GM19324 (cell line): Measurements from ENCODE around the gene TGM5.

Source experiments
- ATAC-seq: cut with Tn5 transposase; IDR thresholded peaks from one replicate; pipeline ENCODE4 v1.9.1; 2021; ENCODE audit warnings: mild to moderate bottlenecking, moderate library complexity; ENCODE audit not compliant: unreplicated experiment, low FRiP score

Gene TGM5

DNA sequence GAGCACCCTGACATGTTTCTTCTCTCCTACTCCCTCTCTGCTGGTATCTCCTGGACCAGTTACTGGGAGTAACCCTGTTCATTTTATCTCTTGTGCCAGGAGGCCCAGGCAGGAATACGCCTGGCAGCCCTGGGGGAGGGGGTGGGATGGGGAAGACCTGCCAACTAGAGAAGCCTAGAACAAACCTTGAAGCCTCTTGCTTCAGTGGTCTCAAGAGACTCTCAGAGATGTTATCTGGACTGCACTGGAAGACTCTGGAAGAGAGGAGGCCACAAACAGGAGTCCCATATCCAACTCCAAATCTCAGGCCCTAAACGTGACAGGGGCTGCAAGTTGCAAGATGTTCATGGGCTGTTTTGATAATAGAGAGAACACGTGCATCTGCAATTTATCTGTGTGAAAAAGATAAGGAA lies 45.7 kb downstream of the TGM5 start, which contains the start of gene EPB42:
Gene EPB42, minus strand, starts transcription at position 28 of the 413 bp plus-strand sequence. CDS start 193 bp downstream, outside the sequence.
- no peak for ATAC-seq

DNA sequence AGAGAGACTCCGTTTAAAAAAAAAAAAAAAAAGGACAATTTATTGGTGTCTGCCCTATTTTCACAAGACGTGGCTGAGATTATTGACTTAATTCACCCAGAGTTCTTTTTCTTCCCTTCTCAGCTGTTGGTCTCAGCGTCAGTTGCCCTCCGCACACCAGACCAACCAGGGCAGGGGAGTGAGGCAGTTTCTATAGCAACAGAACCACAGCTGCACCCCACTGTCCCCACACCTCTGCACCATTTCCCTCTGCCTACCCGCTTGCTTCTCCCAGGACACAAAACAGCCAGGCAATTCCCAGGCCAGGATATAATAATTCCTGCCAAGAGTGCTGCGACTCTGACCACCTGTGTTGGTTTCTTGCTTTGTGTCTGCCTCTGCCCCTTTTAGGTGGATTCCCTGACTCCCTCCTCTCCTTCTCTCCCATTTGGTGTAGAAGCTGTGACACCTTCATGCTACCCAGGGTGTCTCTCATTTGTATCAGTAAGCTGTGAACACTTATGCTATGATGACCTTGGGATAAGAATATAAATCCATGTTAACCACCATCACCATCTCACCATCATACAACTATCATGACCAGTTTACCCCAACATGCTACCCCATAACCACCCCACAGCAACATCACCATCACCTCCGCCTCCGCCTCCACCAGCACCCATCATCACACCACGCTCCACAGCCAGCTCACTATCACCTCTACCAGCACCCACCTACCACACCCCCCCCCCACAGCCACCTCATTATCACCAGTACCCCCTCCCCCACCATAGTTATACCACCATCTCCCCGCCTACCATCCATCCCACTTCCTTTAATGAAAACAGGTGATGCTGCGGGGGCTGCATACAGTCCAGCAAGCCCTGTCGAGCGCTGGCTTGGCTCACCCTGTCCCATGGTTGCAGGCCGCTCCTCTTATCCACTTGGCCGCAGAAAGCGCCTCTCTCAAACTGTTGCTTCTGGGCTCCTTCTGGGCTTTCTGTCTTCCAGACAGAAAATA lies 46.5 kb downstream of the TGM5 start:
- no peak for ATAC-seq

DNA sequence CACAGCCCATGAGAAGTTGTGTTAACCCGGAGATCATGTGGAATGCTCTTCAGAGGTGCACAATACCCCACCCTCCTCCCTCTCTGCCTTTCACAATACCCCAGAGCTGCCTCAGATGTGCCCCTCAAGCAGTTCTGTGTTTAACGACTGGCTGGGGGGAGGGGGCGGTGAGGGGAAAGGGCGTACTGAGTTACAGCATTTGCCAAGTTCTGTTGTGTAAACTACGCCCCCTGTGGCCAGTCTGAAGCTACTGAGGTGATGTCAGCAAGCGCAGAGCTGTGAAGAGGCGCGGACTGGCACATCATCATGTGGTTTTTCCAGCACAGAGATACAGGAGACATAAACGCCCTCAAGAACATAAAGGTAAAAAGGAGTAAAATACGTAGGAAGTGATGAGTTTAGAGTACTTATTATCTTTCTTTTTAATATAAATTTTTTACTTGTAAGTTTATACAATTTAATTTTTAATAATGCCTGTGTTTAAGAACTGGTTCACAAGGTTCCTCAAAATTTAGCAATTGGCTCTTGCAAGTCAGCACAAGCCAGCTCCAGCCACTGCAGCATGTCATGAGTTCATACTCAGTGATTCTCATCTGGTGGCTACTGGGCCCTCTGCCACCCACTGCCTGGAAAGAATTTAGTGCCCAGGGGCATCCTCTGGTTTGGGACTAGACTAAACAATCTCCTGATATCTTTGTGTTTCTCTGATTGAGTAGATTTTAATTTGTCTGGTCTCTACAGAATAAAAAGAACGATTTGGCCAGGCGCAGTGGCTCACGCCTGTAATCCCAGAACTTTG lies 47.6 kb downstream of the TGM5 start:
- no peak for ATAC-seq

DNA sequence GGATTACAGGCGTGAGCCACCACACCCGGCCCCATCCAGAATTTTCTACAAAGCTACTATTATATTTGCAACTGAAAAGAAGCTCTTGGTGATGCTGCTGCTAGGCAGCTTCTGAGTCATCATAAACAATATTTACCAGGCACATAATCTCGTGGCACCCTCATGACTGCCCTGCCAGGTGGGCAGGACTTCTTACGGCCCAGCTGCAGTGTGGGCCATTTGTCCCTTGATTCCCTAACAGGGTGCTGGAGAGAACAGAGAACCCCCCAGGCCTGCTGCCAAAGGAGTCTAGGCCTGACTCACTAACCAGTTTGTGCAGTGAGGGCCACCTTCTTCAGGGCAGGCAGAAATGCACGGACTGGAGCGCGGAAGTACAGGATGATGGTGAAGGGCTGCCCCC lies 50.8 kb downstream of the TGM5 start:
- no peak for ATAC-seq

DNA sequence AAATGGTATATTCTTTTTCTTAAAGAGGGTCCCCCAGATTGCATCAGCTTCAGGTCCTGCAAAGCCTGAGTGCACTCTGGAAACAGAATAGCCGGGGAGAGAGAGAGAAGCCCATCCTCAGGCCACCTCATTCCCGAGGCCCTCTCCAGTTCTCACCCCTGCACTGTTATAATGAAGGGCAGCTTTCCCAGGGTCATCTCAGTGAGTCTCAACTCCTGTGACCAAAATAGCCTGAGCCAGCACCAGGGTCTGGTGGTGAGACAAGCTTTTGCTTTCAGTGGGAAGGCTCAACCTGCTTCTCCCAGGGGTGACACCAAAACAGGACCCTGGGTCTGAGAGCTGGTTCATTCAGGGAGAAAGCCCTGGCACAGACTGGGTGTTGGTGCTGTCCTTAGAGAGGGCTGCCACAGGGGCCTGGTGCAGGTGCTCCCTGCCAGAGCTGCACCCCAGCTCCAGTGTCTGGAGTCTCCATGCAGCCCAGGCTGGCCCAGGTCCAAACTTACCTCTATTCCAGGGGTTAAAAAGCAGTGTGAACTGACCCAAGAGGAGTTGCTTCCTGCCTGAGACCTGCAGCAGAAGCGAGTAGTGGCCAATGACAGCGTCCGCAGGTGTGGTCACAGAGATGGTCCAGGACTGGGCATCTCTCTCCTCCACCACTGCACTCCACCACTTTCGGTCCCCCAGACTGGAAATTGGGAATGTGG lies 52.0 kb downstream of the TGM5 start:
- no peak for ATAC-seq

DNA sequence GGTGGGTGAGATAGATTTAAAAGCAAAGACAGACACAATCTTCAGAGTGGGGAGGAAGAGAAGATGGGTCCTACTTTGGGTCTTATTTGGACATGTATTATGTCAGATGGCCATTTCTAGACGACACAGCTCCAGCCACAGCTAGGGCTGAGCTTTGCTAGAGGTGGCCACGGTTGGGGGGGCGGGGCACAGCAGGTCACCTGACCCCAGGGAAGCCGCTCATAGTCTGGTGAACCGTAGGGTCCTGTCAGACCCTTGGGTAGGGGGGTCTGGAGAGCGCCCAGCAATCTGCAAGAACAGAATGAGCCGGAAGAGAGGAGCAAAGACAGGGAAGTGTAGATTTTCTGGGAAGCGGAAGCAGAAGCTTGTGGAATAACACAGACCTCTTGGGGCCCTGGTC lies 52.6 kb downstream of the TGM5 start:
- no peak for ATAC-seq

DNA sequence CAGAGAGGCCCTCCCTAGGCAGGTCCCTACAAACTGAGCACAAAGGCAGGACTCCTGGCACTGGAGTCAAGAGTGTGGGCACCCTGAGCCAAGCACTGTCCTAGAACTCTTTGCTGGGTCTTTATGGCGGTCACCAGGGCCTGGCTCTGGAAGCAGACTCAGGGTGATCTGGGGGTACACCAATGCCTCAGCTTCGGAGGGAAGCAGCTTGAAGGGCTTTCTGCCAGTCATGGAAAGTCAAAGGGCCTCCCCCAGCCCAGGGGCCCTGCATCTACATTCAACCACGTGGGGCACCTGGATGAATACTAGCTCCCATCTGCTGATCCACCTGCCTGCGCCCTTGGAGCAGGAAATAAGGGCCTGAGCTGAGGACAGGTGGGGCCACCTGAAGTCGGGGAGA lies 53.3 kb downstream of the TGM5 start:
- ATAC-seq = no peak

DNA sequence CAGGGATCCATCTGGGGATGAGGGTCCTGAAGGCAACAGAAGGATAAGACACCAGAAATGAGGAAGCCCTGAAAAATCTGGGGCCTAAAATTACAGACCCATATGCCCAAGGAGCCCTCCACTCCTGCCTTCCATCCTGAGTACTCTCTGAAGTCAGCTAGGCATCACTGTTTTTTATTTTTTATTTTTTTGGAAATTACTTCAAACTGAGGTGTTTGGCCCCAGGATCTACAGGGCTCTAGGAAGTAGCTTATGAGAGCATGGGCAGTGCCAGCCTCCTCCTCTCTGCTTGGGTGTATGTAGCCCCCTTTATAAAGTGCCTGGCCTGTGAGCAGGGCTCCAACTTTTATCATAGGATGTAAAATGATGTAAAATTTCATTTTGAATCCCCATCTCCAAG lies 53.8 kb downstream of the TGM5 start:
- ATAC-seq = no peak

DNA sequence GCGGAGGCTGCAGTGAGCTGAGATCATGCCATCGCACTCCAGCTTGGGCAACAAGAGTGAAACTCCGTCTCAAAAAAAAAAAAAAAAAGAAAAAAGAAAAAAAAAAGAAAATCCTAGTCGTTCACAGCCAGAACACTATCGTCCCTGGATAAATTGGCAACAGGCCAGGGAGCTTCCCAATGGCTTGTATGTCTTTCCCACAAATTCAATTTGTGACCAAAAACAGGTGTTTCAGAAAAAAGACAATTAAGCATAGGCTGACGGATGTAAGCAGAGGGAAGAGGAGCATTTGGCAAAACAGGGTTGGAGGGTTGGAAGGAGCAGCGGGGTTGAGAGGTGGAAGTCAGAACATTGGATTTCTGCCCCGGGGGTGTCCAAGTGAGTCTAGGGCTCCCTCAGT lies 54.4 kb downstream of the TGM5 start:
- ATAC-seq = no peak

DNA sequence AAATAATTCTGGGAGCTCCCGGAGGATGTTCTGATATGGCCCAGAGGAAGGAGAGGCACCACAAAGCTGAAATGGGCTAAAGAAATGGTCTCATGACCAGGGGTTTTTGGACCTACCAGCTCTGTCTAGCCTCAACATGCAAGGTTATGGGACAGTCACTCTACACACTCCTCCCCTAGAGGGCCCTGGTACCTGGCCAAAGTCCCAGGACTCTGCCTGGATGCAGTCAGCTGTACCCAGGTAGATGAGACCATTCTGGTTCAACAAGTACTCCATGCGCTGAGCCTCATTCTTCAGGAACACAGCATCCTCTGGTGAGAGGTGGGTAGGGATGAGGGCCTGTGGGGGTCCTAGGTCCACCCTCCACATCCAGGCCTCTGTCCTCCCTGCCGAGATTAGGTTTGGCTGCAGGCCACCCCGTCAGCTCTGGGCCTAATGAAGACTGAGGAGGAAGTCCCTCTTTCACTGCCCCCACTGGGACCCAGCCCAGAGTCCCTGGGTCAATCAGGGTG lies 55.4 kb downstream of the TGM5 start:
- ATAC-seq = no peak

DNA sequence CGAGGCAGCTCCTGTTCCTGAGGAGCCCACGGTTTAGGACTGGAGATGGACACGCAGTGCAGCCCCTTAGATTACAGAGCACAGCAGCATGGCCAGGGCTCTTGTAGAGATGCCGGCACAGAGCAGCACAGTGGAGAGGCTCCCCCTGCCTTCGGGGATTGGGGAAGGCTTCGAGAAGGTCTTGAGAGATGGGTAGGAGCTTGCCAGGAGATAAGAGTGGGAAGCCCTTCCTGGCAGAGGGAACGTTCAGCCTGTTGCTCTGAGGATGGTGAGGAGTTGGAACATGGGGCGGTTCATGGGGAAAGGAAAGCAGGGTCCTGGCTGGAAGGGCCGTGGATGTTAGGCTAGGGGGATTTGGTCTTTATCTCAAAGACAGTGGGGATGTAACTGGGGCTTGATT lies 55.9 kb downstream of the TGM5 start:
- ATAC-seq = no peak

DNA sequence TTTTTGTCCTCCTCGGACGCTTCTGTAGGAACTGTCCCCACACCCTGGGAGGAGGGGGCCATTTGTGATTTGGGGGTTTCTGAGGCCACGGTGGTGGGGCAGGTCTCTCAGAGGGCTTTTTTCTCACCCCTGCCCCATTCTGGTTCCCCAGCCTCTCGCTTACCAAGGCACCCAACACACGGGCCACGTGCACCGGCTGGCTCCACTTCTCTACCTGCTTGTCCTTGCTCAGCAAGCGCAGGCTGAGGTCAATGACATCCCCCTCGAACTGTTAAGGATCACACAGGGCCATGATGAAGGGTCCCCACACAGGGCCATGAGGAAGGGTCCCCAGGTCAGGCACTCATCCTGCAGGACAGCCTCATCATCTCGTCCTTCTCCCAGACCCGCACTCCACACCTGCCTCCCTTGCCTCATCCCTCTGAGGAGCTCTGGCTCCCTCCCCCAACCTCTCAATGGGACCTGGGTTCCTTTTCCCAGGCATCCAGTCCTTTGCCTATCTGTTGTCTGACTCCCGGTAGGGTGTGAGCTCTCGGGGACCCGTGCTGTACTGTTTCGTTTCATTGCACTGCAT lies 56.5 kb downstream of the TGM5 start:
- no peak for ATAC-seq

DNA sequence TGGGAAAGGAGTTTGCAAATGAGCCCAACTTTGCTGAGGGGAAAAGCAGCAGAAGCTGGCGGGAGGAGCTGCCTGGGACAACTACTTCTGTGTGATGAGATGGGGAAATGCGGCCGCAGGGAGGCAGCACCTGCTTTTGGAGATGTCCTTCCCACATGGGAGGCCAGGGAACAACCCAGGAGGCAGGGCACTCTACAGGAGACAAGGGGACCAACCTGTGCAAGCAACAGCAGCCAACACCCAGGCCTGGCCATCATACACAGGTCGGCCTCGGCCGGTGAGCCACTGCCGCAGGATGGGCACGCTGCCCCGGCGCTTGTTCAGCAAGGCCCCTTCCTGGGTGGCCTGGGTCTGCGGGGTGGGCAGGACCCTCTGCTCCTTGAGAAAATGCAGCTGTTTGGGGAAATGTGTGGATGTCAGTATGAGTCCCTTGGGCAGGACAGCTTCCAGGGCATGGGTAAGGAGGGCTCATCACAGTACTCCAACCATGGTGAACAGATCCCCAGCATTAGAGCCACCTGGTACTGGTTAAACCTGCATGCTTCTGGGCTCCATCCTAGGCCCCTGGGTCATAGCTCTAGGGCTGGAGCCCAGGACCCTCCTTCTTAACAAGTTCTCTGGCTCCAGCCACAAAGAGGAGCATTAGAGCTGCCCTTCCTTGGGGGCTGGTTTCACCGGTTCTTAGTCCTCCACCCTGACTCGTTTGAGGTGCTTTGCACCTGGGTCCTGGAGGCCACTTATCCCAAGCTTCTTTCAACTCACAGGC lies 57.5 kb downstream of the TGM5 start:
- no peak for ATAC-seq

DNA sequence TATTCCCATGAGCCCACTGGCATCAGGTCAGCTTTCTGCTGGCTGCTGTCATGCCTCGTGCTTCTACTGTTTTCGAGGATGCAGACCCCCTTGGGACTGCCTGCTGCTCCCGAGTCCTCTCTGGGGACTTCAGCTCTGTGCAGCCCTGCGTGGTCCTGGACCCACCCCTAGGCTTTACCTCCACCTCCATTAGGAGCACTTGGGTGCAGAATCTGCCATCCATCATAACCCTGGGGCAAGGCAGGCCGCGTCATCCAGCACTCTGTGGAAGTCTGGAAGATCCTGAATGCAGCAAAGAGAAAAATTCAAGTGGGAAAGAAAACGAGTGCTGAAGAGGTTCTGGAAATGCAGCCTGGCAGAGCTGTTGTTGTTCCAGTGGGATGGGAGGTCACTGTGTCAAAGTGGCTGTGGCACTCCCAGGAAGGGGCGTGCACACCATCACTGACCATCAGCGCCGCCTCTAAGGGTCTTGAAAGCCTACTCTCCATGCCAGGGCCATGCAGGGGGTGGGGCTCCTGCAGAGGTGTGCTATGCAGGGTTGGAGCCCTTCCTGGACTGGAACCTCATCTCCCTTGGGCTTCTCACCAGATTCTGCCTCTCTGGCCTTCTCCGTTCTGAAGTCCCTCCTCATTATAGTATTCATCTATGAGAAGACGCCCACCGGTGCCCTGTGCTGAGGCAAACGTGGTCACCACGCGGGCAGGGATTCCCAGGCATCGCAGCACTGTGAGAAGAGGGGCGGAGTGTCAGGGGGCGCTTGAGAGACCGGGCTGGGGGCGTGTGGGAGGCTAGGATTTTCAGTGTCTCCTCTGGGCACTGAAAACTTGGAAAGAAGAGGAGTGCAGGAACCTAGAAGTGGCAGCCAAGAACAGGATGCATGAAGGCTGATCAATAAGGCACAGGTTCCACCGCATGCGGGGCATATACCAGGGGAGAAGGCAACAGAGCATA lies 58.4 kb downstream of the TGM5 start:
- no peak for ATAC-seq

DNA sequence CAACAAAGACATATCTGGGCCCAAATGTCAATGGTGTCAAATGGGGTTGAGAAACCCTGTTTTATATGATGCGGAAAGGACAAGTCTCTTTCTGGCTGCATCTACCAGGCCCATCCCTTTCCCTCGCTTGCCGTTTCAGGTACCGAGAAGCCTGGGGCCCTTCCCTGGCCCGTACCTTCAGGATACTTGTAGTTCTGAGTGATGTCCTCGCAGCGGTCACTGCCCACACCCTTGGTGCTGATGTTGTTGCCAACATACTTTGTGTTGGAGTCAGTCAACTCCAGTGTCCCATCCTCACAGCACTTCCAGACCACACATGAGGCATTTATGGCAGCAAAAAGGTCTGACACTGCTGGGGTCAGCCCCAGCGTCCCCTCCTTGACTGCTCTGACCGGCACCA lies 59.7 kb downstream of the TGM5 start:
- ATAC-seq = no peak

DNA sequence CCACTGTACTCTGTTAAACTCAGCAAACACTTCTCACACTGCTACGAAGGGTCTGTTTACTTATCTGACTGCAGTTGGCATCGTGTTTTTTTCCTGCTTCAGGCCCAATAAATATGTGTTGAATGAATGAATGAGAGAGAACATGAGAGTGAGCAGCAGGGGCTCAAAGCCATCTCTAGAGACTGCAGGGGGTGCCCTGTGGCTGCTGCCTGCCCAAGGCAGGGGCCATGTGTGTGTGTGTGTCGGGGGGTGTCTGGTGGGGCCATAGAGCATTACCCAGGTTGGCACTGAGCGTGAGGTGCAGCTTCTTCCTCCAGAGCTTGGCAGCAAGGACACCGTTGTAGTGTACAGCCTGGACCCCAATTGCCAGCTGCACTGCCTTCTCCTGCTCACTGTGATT lies 60.7 kb downstream of the TGM5 start:
- no peak for ATAC-seq

DNA sequence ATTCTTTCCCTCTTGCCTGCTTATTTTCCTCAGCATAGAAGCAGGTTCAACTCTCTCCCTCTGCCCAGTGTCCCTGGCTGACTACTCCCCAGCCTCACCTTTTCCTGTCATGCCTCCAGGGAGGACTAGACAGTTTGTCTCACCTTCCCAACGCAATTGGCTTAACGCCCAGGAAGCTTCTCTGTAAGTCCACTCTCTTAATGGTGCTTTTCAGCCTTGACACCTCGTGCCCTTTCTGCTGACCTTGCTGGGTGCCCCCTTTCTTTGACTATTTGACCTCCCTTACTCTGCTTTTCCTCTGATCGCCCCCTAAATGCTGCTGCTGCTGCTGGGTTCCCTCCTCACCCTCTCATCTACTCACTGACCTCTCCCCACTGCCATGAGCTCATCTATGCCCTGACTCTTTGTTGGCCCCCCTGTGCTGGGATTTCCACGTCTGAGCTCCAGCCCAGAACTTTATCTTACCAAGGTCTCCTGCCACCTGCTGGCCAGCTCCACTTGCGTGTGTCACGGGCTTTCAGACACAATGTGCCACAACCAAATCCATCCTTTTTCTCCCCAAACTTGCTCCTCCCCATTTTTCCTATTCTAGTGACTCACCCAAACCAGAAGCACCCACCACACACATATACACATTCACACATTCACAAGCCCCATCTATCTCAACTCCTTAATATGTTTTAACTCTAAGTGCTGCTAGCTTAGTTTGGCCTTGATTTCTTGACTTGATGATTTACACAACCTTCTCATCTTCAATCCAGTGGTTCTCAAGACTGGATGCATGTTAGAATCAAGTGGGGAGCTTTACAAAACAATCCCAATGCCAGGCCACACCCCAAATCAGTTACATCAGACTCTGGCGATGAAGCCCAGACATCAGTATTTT lies 62.5 kb downstream of the TGM5 start:
- ATAC-seq = no peak
